Vagina (tissue), 2 donors: ENCODE results near the gene GDPD4.
"Not testable (repeated sequence)": the region's sequence is repeated elsewhere in the genome, so short reads cannot be mapped to it uniquely, and the experiment has no call there.

Source experiments
- POLR2A ChIP-seq, 2 donors: fragments of 450-650 bp; IDR thresholded peaks; one replicate each; pipeline ENCODE4 v1.6.1; 2017; ENCODE audit warnings: antibody characterized with exemption in 2 of 2, mild to moderate bottlenecking in 2 of 2, moderate library complexity in 2 of 2
- POLR2AphosphoS5 ChIP-seq, 2 donors: sonication (generic); formaldehyde crosslinking; IDR thresholded peaks; one replicate each; pipeline ENCODE4 v1.9.0; 2017; ENCODE audit warnings: antibody characterized with exemption in 2 of 2, mild to moderate bottlenecking in 2 of 2, low read depth in 1 of 2; ENCODE audit not compliant: insufficient read depth in 1 of 2
- TF ChIP-seq, protein P1 (sequence below), 3 experiments: fragments of 450-650 bp in 2 of 3; fragments of 200-600 bp in 1 of 3; sonication (generic) in 1 of 3; IDR thresholded peaks; one replicate each; pipeline ENCODE4 v1.5.1; 2017 to 2019; ENCODE audit warnings: antibody characterized with exemption in 3 of 3, mild to moderate bottlenecking in 2 of 3, moderate library complexity in 2 of 3

DNA sequence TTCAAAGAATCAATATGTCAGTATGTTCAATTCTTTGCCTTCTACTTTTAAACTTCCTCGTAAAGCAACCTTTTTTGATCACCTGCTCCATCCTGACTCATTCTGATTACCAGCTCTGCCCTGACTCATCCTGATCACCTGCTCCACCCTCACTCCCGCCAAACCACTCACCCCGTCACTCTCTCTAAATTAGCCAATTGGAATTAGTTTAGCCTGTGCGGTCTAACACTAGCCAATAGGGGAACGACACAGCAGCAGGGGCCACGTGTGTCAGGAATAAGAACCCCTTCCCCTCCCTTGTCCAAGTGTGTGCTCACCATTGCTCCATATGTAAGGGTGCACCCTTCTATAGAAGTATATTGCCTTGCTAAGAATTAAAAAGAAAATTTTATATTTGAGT, 1.5 kb downstream of the GDPD4 start:
- peak in 1 of 2 donors; percentile 26 for TF ChIP-seq POLR2AphosphoS5 (IDR thresholded peaks at IDR 0.05; ENCODE audit: insufficient read depth in 1 of 2, low read depth in 1 of 2)
- TF ChIP-seq, protein P1, sequence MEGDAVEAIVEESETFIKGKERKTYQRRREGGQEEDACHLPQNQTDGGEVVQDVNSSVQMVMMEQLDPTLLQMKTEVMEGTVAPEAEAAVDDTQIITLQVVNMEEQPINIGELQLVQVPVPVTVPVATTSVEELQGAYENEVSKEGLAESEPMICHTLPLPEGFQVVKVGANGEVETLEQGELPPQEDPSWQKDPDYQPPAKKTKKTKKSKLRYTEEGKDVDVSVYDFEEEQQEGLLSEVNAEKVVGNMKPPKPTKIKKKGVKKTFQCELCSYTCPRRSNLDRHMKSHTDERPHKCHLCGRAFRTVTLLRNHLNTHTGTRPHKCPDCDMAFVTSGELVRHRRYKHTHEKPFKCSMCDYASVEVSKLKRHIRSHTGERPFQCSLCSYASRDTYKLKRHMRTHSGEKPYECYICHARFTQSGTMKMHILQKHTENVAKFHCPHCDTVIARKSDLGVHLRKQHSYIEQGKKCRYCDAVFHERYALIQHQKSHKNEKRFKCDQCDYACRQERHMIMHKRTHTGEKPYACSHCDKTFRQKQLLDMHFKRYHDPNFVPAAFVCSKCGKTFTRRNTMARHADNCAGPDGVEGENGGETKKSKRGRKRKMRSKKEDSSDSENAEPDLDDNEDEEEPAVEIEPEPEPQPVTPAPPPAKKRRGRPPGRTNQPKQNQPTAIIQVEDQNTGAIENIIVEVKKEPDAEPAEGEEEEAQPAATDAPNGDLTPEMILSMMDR (IDR thresholded peaks at IDR 0.05): not testable (repeated sequence)
- not testable (repeated sequence) for TF ChIP-seq POLR2A (IDR thresholded peaks at IDR 0.05)
